DOHH2 (cell line): ENCODE data around the gene FASTKD2.

ENCODE experiments used
- H3F3A ChIP-seq: fragments of 200-600 bp; sonication (generic), shearing (Covaris generic); 2 replicates; pipeline ENCODE4 v1.6.0; 2016; ENCODE audit warnings: antibody characterized with exemption, mild to moderate bottlenecking; ENCODE audit not compliant: control insufficient read depth, insufficient read depth
- H3K27ac ChIP-seq: fragments of 200-600 bp; sonication (generic); 2 replicates; pipeline ENCODE4 v1.5.1; 2014; ENCODE audit warnings: low read depth, mild to moderate bottlenecking, low read length, moderate library complexity
- H3K27me3 ChIP-seq: fragments of 200-600 bp; sonication (generic); 2 replicates; pipeline ENCODE4 v1.6.1; 2014; ENCODE audit warnings: mild to moderate bottlenecking, low read length, mixed read lengths; ENCODE audit not compliant: control insufficient read depth
- H3K36me3 ChIP-seq: fragments of 200-600 bp; sonication (generic); 2 replicates; pipeline ENCODE4 v1.6.1; 2014; ENCODE audit warnings: mild to moderate bottlenecking, low read length, moderate library complexity, mixed read lengths; ENCODE audit not compliant: control insufficient read depth
- H3K4me1 ChIP-seq: fragments of 200-600 bp; sonication (generic); 2 replicates; pipeline ENCODE4 v1.6.1; 2014; ENCODE audit warnings: mild to moderate bottlenecking, low read length, mixed read lengths; ENCODE audit not compliant: control insufficient read depth
- H3K4me2 ChIP-seq: fragments of 200-600 bp; sonication (generic); 2 replicates; pipeline ENCODE4 v1.6.0; 2014; ENCODE audit warnings: mild to moderate bottlenecking, low read length, moderate library complexity
- H3K4me3 ChIP-seq: fragments of 200-600 bp; sonication (generic); 2 replicates; pipeline ENCODE4 v1.5.1; 2014; ENCODE audit warnings: mild to moderate bottlenecking, low read length, mixed read lengths
- H3K79me2 ChIP-seq: fragments of 200-600 bp; sonication (generic); 2 replicates; pipeline ENCODE4 v1.6.1; 2014; ENCODE audit warnings: mild to moderate bottlenecking, low read length, mixed read lengths; ENCODE audit not compliant: control insufficient read depth
- H3K9me2 ChIP-seq: fragments of 200-600 bp; sonication (generic); replicated peaks from 2 replicates; pipeline ENCODE4 v1.6.1; 2014; ENCODE audit warnings: mild to moderate bottlenecking, low read length, mixed read lengths; ENCODE audit not compliant: control insufficient read depth
- H3K9me3 ChIP-seq: fragments of 200-600 bp; sonication (generic); 2 replicates; pipeline ENCODE4 v1.6.1; 2014; ENCODE audit warnings: antibody characterized with exemption, low read length, mixed read lengths; ENCODE audit not compliant: control insufficient read depth, insufficient read depth
- H4K20me1 ChIP-seq: fragments of 200-600 bp; sonication (generic); 2 replicates; pipeline ENCODE4 v1.6.0; 2014; ENCODE audit warnings: low read depth, mild to moderate bottlenecking, antibody characterized with exemption, low read length, moderate library complexity; ENCODE audit not compliant: control insufficient read depth, insufficient read depth
- EZH2phosphoT487 ChIP-seq: fragments of 200-600 bp; sonication (generic); IDR thresholded peaks from 2 replicates; pipeline ENCODE4 v1.6.1; 2017; ENCODE audit warnings: borderline replicate concordance, mild to moderate bottlenecking, antibody characterized with exemption, low read length, moderate library complexity, mixed read lengths
- TF ChIP-seq, protein P1 (sequence below): fragments of 200-600 bp; sonication (generic); IDR thresholded peaks from one replicate; pipeline ENCODE4 v1.5.1; 2014; ENCODE audit warnings: antibody characterized with exemption, mild to moderate bottlenecking, low read depth, low read length; ENCODE audit not compliant: poor library complexity, severe bottlenecking

The FASTKD2 gene

DNA sequence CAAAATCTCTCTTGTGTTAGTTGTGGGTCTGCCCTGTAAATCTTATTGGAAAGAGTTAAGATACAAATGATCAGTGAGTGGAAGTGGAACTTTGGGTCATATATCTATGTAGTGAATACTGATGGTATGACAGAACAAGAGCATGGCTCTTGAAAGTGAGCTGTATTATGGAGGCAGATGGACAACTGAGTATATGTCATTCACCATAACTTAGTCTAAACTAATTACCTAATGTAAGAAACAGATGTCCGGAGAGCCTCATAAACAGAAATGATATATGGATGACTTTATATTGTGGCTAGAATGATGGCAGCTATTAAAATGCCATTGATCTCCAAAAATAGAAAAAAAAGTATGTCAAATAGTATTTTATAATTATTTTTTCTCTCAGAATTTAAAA lies 72.4 kb downstream of the FASTKD2 start:
- H3K27me3 ChIP-seq: no peaks in the 10 kb centered on the region
- H3K4me2 ChIP-seq: no peak overlapping the region
- TF ChIP-seq, protein P1, sequence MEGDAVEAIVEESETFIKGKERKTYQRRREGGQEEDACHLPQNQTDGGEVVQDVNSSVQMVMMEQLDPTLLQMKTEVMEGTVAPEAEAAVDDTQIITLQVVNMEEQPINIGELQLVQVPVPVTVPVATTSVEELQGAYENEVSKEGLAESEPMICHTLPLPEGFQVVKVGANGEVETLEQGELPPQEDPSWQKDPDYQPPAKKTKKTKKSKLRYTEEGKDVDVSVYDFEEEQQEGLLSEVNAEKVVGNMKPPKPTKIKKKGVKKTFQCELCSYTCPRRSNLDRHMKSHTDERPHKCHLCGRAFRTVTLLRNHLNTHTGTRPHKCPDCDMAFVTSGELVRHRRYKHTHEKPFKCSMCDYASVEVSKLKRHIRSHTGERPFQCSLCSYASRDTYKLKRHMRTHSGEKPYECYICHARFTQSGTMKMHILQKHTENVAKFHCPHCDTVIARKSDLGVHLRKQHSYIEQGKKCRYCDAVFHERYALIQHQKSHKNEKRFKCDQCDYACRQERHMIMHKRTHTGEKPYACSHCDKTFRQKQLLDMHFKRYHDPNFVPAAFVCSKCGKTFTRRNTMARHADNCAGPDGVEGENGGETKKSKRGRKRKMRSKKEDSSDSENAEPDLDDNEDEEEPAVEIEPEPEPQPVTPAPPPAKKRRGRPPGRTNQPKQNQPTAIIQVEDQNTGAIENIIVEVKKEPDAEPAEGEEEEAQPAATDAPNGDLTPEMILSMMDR: no peak
- TF ChIP-seq EZH2phosphoT487: no peak
- H3K9me2 ChIP-seq: no peaks in the 10 kb centered on the region
- no peak overlapping the region for H3K4me3 ChIP-seq
- H3K4me1 ChIP-seq: no peaks in the 10 kb centered on the region
- H4K20me1 ChIP-seq: no peaks in the 10 kb centered on the region
- no peaks in the 10 kb centered on the region for H3K36me3 ChIP-seq
- H3F3A ChIP-seq: no peaks in the 10 kb centered on the region
- H3K27ac ChIP-seq: no peak overlapping the region
- no peaks in the 10 kb centered on the region for H3K79me2 ChIP-seq
- H3K9me3 ChIP-seq: peaks cover 3% of the 10 kb centered on the region; the same call in 1 of the 2 replicates

DNA sequence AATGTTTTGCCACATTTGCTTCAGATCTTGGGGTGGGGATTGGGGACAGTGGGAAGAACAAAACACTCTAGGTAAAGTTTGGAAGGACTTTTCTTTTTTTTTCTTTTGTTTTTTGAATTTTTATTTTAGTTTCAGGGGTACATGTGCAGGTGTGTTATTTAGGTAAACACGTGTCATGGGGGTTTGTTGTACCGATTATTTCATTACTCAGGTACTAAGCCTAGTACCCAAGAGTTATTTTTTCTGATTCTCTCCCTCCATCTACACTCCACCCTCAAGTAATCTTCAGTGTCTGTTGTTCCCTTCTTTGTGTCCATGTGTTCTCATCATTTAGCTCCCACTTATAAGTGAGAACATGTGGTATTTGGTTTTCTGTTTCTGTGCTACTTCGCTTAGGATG lies 73.3 kb downstream of the FASTKD2 start:
- Histone ChIP-seq H3K4me2 (no peak overlapping the region), H3K9me3 (peaks cover 3% of the 10 kb centered on the region; the same call in 1 of the 2 replicates), H4K20me1 (no peaks in the 10 kb centered on the region), H3K27ac (no peak overlapping the region), H3F3A (no peaks in the 10 kb centered on the region), H3K9me2 (no peaks in the 10 kb centered on the region), H3K4me3 (no peak overlapping the region), H3K27me3 (no peaks in the 10 kb centered on the region), H3K79me2 (no peaks in the 10 kb centered on the region), H3K4me1 (no peaks in the 10 kb centered on the region), H3K36me3 (no peaks in the 10 kb centered on the region)
- TF ChIP-seq EZH2phosphoT487: no peak
- TF ChIP-seq, protein P1: no peak

DNA sequence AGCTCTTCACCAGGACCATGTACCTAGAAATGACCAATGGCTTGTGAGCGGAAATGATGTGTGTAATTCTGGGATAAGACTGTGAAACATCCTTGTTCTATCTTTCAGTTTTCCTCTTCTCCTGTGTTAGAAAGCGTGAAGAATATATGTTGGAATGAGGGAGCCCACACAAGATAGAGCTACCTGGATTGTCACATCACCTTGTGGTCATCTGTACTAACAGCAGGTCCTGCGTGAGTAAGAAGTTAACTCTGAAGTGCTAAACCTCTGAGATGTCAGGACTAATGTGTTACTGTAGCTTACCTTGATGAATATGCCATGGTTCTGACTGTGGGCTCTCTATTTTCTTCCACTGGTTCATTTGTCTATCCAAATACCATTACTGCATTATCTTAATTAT lies 75.6 kb downstream of the FASTKD2 start:
- Histone ChIP-seq H3K27me3 (no peaks in the 10 kb centered on the region), H3K4me3 (no peak overlapping the region), H3K79me2 (no peaks in the 10 kb centered on the region), H3K36me3 (no peaks in the 10 kb centered on the region), H3K27ac (no peak overlapping the region), H3K9me2 (no peaks in the 10 kb centered on the region), H3K9me3 (no peaks in the 10 kb centered on the region), H3K4me2 (no peak overlapping the region), H4K20me1 (no peaks in the 10 kb centered on the region), H3K4me1 (no peaks in the 10 kb centered on the region), H3F3A (no peaks in the 10 kb centered on the region)
- TF ChIP-seq EZH2phosphoT487: no peak
- TF ChIP-seq, protein P1: no peak
